Stimulated activated CD8-positive, alpha-beta memory T cell treated with anti-CD3 and anti-CD28 coated beads, Interleukin-4, amount 100 ng/mL, for 1 hour (primary cell): Measurements from ENCODE around the gene C2orf49.
A peak's percentile ranks its signal among the peaks of the same experiment; 100 is the strongest.
"Not testable (repeated sequence)": the region's sequence is repeated elsewhere in the genome, so short reads cannot be mapped to it uniquely, and the experiment has no call there.

Source experiments
- DNase-seq, 2 donors: peaks; one replicate each; pipeline ENCODE4 v3.0.0-alpha.2; 2020; ENCODE audit warnings: low read depth in 2 of 2, low spot score in 1 of 2

Gene C2orf49

DNA sequence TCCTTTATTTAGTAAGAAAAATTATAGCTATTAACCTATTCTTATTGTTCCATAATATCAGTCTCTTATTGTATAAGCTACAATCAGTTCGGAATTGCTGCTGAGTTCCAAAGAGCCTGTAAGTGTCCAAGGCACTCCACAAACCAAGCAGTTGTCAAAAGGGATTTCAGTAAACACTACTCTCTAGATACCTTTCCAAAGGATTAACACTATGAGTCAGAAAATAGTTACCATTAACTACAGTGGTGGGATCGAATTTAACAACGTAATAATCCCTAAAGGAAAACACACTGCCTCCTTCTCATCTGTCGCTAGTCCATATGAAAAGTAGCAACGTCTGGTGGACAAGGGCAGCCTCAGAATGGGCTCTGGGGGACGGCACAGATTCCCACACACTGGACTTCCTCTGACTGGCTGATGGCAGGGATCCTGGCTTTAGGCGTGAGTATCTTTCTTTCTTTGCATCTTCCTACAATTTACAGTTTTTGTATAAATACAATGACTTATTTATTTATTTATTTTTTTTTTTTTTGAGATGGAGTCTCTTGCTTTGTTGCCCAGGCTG lies 16.6 kb upstream of the C2orf49 start:
- no peak for DNase-seq

DNA sequence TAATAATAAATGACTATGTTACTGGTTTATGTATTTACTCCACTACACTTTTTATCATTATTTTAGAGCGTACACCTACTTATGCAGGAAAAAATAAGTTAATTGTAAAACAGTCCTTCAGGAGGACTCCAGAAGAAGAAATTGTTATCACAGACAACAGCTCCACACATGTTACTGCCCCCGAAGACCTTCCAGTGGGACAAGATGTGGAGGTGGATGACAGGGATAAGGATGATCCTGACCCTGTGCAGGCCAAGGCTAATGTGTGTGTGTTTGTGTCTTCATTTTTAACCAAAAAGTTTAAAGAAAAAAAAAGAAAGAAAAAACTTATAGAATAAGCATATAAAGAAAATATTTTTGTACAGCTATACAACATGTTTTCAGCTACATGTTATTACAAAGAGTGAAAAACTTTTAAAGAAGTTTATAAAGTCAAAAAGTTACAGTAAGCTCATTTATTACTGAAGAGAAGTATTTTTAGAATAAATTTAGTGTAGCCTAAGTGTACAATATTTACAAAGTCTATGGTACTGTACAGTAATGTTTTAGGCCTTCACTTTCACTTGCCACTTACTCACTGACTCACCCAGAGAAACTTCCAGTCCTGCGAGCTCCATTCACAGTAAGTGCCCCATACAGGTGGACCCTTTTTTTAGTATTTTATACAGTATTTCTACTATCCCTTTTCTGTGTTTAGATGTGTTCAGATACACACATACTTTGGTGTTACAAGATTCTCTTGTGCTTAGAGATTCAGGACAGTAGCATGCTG lies 15.3 kb upstream of the C2orf49 start:
- no peak for DNase-seq

DNA sequence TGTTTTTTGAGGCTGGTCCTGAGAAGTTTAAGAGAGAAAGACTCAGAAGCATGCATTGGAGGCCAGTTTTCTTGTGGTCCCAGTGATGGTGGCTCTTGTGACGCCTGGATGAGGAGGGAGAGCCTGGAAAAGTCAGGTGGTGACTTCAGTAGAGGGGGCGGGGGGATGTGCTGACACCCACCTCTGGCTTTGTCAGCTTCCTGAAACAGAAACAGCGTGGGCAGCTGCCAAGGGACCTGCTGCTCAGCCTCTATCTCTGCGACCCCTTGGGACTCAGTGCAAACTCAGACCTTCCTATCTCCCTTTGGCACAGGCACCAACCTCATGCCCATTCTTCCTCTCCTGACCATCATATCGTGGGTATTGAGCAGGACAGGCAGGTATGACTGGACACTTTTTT lies 14.2 kb upstream of the C2orf49 start:
- DNase-seq: no peak

DNA sequence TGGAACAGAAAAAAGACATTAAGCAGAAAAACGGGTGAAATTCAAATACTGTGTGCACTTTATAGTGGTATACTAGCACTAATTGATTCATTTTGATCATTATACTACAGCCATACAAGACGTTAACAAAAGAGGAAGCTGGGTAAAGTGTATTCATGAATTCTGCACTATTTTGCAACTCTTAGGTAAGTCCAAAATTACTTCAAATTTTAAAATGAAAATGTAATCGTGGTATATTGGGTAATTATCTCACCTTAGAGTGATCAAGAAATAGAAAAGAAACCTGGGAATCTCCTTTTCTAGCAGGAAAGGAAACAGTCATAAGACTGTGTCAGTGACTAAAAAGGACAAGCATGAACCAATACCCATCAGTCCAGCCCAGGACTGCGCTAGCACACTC lies 13.2 kb upstream of the C2orf49 start:
- DNase-seq: no peak

DNA sequence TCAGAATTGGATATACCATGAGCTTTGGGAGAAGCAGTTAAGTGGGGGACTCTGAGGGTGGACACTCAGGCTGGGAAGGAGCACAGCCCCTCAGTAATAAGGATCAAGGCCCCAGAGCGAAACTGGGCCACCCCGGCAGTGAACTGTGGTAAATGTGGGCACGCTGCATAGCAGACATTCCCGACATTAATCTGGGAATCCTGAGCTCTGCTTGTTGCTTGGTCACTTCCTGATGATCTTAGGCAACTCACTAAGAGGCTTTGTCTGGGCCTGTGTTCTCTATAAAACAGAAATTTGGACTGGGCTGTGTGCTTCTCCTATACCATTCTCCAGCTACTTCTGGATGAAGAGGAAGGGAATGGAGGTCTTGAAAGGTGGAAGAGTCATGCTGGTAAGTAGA lies 12.6 kb upstream of the C2orf49 start:
- no peak for DNase-seq

DNA sequence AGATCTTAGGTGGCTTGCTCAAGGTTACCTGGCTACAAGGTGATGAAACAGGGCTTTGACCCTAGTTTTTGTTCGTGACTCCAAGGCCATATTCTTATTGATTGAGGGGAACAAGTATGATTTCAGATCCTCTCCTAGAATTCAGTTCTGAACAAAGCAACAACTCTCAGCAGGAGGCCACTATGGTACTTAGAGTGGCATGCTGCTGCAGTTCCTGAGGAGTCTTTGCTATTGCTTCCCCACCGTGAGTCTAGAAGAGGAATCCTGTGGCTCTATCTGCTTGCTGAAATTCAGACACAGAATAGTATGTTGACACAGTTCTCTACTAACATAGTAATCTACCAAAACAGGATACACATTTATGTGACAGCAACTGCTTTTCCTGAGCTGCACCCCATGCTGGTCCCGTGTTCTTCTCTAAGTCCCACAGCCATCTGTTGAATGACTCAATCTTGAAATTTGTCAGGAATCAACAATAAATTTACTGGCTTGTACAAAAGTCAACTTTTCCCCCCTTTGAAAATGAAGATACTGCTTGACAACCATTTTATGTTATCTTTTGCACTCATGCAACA lies 11.9 kb upstream of the C2orf49 start:
- DNase-seq: no peak

DNA sequence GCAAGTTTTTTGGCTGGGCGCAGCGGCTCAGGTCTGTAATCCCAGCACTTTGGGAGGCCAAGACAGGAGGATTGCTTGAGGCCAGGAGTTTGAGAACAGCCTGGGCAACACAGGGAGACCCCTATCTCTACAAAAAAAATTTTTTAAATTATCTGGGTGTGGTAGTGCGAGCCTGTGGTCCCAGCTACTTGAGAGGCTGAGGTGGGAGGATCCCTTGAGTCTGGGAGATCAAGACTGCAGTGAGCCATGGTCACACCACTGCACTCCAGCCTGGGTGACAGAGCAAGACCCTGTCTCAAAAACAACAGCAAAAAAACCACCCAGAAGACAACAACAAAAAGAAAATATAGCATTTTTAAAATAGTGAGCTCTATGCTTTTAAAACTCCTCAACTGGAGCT lies 10.1 kb upstream of the C2orf49 start:
- not testable (repeated sequence) for DNase-seq

DNA sequence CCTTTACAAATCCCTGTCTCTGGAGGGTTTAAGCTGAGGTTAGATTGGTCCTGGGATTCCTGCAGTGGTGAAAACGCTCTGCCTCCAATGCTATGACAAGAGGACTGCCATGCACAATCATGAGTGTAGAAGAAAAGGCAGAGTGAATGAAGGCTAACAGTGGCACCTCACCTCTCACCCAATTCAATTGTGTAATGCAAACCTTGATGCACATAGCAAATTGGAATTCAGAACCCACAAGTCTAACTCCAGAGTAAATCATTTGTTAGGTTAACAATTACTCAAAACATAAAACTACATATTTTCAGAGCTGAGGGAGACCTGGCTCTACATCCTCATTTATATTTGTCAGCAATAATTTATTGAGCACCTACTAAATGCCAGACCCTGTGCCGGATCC lies 9.7 kb upstream of the C2orf49 start:
- no peak for DNase-seq

DNA sequence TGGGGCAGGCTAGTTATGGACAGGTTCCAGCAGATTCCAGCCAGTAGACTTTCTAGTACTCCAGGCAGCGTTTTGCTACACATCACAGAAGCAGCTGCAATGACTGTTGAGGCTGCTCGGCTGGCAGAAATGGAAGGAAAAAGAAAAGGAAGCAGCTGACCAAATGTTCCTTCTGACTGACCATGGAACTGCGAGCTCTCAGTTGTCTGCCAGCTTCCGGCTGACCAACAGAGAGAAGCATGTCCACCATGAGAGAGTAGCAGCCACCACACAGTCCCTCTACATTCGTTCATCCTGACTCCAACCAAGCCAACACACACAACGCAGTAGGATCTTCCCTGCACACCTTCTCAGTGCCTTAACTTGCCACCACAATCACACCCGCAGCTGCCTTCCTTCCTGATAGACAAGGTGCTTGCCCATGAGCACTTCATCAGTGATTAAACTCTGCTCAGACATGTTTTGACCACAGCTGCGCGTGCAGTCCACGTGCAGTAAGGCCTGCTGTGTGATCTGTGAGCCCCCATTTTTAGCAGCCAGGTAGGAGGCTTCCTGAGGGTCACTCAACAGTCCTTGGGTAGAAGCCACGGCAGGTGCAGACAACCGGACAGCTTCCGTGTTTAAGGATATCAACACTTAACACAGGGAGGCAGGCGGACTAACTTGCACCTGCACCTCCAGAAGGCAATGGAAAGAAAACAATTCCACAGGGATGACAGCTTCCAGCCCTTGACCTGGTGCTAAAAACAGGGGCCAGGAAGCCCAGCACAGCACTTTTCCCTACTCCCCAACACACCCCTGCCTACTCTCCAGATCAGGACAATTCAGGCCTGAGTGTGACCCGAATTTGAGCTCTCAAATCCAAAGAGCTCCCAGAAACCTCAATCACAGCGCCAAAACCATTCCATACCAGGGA lies 8.8 kb upstream of the C2orf49 start:
- DNase-seq: no peak

DNA sequence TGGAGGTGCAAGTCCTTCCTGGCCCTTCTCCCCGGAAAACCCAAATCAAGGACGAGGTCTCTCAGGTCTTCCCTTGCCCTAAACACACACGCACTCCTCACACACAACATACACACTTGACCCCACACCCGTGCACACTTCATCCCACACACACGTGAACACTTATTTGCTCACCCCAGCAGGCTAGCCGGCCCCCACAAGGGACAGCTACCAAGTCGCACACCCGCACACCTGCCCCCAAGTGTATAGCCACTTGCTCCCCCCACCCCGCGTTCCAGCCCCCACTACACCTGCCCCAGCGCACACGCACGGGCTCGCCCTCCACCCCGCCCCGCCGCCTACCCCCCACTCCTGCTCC lies 8.2 kb upstream of the C2orf49 start:
- no peak for DNase-seq

DNA sequence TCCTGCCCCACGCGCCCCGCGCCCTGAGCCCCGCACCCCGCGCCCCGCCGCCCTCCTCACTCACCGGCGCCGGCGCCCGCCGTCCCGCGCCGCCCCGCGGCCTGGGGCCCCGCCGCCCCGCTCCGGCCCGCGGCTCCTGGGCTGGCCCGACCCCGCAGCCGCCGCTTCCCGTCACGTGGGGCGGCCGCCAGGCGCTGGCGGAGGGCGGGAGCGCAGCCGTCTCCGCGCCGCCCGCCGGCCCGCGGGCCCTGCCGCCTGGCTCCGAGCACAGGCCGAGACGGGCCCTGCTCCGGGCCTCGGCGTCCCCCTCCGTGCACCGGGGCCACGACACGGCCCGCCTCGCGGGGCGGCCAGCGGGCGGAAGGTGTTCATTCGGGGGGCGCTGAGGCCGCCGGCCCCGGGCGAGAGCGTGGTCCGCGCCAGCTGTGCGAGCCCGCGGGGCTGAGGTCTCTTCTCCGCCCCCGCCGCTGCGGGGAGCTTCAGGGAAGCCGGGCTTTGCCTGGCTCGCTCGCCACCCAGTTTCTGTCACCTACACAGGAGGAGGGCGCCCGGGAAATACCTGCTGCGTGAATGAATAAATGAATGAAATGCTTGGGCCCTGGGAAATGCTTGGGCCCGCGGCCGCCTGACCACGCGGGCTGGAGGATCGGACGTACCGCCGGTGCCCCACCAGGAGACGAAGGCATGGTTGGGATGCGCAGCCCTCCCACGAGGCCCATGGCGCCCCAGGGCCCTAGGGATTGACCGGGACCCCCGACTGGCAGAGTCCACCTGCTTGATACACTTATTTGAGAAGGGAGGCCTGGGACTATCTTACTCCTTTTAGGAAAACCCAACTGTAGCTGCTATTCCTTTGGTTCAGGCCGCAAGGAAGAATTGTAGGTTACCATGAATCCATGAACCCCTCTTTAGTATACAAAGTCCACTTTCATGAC lies 7.5 kb upstream of the C2orf49 start, which contains the start of gene TGFBRAP1:
Gene TGFBRAP1, minus strand, starts transcription at position 175 of the 935 bp plus-strand sequence. CDS start 21,434 bp downstream, outside the sequence.
- peak in 1 of 2 donors; percentile 11 for DNase-seq

DNA sequence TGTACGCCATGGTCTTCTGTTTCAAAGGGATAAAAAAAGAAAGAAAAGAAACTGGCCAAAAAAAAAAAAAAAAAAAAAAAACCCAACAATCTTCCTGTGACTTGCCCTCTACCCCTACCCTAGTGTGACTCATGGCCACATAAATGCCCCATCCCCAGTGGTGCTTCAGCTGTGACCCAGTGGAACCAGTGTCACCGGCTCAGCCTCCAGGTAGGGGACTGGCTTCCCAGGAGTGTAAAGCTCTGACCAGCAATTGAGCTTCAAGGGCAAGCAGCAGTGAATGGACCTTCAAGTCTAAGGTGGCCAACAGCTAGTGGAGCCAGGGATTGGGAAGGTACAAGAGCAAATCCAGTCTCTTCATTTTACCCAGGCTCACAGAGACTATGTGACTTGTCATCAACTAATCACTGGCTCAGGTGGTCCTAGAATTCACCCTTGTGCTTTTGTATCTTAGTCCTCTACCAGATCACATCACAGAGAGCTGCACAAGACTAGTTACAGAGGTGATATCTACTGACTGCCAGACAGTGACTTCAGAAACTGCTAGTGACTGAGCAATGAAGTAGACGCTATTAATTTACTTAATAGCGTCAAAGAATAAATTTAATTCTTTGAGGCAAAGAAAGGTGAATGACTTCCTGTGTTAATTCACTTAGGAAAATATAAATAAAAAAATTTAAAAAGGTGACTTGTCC lies 6.5 kb upstream of the C2orf49 start:
- DNase-seq: no peak

DNA sequence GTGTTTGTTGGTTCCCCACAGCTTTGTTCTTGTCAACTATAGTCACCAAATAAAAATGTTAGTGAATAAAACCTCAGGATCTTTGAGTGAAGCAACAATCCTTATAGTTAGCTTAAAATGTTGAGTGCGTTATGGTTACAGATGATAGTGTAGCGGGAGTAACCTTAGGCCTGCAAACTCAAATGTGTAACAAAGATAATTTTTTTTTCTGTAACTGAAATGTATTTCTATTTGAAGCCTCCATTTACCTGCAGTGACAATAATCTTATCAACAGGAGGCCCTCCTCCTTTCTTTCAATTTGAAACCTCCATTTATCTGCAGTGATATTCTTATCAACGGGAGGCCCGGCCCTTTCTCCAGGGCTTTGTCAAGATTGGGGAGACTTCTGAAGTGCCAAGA lies 3.1 kb upstream of the C2orf49 start:
- no peak for DNase-seq

DNA sequence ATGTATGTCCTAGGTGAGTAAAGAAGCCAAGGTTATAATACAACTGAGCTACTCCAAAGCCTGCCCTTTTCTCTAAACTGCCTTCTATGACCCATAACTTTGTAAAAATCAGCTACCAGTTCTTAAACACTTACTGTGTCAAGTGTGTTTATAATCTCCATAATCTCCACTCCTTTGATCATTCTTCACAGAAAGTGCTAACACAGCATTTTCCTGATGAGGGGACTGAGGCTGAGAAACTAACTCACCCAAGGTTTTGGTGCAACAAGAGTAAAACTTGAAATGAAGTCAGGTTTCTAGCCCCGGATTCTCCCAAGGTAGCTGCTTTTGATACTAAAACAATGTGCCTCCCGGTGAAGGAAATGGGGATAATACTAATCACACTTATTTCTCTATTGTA lies 1.9 kb upstream of the C2orf49 start:
- DNase-seq: no peak

DNA sequence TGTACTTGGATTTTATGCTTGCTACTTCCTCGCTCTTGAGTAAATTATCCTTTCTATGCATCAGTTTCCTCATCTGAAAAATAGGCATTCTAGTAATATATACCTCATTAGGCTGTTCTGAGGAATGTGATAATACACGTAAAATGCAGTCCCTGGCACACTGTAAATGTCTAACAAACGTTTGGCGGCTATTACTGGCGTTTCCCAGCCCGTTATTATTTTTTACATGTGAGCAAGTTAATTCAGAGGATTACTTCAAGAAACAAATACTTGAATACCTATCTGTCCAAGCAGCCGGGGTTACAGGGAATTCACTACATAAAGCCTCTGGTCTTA lies 586 bp upstream of the C2orf49 start:
- no peak for DNase-seq

DNA sequence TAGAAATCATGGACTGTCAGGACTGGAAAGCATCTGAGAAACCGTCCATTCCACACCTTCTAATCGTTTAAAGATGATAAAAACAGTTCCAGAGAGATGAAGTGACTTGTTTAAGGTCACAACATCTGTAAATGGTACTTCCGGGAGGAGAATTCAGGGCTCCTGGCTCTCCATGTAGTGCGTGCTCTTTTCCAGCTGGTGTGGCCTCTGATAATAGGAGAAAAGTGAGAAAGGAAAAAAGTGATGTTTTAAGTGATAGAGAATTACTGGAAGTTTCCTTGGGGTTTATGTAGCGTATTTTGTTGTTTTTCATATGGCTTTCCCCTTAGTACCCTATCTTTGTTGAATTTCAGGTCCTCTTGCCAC lies 663 bp downstream of the C2orf49 start:
- no peak for DNase-seq

DNA sequence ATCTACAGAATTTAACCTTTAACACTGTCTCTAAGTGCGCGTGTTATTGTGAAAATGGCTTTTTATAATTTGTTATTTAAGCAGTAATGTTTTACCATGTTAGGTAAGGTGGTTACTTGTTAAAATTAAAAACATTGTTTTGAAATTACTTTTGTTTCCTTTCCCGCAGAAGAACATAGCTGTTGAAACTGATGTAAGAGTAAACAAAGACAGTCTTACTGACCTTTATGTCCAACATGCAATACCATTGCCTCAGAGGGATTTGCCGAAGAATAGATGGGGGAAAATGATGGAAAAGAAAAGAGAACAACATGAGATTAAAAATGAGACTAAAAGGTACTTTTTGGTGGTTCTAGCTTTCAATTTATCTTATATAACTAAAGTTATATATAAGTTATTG lies 2.1 kb downstream of the C2orf49 start:
- no peak for DNase-seq

DNA sequence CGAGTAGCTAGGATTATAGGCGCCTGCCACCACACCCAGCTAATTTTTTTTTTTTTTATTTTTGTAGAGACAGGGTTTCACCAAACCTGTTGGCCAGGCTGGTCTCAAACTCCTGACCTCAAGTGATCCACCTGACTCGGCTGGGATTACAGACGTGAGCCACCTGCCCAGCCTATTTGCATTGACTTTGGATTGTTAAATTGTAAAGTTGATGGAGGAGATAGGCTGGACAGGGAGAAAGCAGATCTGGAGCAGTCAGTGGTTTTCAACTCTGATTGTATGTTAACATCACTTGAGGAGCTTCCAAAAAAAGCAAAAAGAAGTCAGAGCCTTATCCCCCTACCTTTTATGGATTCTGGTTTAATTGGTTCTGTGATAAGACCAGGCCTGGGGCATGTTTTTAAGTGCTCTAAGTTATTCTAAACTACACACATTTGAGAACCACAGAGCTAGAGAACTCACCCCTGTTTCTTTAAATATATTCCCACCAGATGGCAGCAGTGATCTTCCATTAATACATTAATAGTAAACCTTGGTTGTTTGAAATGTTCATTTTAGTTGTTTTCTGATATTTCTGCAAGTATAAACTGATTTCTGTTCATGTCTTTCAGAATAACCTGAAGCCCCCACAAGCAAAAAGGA lies 7.5 kb downstream of the C2orf49 start:
- DNase-seq: no peak

DNA sequence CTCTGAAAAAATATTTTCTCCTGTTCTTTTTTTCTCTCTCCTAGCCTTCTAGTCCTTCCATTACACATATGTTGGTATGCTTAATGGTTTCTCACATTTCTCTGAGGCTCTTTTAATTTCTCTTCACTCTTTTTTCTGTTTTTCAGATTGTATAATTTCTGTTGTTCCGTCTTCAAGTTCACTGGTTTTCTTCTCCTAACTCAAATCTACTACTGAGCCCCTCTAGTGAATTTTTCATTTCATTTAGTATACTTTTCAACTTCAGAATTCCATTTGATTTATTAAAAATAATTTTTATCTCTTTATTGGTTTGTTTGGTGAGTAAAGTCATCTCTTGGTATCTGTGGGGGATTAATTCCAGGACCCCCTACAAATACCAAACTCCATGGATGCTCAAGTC lies 19.8 kb downstream of the C2orf49 start:
- DNase-seq: no peak

DNA sequence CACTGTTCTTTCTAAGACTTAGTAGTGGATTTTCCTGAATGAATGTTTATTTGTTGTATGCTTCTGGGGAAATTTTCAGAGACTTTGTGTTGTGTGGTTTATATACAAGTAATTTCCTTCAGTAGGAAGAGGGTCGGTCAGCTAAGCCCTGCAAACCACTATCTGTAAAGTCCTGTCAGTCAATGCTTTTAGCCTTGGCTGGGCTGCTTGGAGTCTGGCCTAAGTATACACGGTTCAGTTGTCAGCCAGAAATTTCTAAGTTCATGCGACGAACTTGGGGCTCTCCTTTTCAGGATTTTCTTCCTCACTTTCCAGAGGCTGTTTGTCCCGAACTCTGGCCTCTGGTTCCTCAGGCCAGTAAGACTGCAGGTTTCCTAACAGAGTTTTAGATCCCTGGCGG lies 21.3 kb downstream of the C2orf49 start:
- DNase-seq: no peak
